HFF-Myc (cell line): ENCODE results near the gene SIPA1.

Experiments
- DNase-seq: peaks from one replicate; pipeline ENCODE4 v3.0.0-alpha.2; 2011; ENCODE audit warnings: low read depth; ENCODE audit errors: extremely low read depth
- H3K4me3 ChIP-seq: replicated peaks from 2 replicates; pipeline ENCODE4 v1.5.1; 2011; ENCODE audit warnings: low read depth, mild to moderate bottlenecking, control low read depth, low read length
- TF ChIP-seq, protein P1 (sequence below): IDR thresholded peaks from 2 replicates; pipeline ENCODE4 v1.5.1; 2012; ENCODE audit warnings: mild to moderate bottlenecking, low read depth, low read length, control low read depth; ENCODE audit errors: missing control alignments

Gene SIPA1

GRCh38 chr11:65624931-65625627 is 12.8 kb upstream of the SIPA1 start:
- no peak for DNase-seq
- H3K4me3 ChIP-seq: no peak overlapping the region
- TF ChIP-seq, protein P1, sequence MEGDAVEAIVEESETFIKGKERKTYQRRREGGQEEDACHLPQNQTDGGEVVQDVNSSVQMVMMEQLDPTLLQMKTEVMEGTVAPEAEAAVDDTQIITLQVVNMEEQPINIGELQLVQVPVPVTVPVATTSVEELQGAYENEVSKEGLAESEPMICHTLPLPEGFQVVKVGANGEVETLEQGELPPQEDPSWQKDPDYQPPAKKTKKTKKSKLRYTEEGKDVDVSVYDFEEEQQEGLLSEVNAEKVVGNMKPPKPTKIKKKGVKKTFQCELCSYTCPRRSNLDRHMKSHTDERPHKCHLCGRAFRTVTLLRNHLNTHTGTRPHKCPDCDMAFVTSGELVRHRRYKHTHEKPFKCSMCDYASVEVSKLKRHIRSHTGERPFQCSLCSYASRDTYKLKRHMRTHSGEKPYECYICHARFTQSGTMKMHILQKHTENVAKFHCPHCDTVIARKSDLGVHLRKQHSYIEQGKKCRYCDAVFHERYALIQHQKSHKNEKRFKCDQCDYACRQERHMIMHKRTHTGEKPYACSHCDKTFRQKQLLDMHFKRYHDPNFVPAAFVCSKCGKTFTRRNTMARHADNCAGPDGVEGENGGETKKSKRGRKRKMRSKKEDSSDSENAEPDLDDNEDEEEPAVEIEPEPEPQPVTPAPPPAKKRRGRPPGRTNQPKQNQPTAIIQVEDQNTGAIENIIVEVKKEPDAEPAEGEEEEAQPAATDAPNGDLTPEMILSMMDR: no peak

DNA sequence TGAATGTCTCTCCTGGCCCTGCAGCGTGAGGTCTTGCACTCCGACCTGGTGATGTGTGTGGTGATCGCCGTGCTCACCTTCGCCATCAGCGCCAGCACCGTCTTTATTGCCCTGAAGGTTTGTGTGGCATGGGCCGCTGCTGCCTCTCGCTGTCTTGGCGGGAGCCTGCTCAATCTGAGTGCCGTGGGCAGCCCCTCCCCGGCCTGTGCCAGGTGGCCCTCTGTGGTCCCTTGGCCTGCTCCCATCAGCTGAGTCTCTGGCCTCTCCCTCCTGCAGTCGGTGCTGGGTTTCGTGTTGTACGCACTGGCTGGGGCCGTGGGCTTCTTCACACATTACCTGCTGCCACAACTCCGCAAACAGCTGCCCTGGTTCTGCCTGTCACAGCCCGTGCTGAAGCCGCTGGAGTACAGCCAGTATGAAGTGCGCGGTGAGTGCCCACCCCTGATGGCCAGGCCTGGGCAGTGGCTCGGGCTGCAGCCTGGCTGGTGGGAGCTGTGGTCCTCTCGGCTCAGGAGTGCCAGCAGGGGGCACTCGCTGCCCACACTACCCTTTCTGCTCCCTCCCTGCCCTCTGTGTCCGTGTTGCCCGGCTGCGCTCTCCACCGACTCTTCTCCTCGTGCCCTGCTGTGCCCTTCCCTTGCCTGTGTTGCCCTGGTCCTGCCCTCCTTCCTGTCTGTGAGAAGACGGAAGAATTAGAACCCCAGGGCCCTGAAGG is 12.1 kb upstream of the SIPA1 start:
- TF ChIP-seq, protein P1: peak; percentile 47
- DNase-seq: no peak
- no peak overlapping the region for H3K4me3 ChIP-seq

DNA sequence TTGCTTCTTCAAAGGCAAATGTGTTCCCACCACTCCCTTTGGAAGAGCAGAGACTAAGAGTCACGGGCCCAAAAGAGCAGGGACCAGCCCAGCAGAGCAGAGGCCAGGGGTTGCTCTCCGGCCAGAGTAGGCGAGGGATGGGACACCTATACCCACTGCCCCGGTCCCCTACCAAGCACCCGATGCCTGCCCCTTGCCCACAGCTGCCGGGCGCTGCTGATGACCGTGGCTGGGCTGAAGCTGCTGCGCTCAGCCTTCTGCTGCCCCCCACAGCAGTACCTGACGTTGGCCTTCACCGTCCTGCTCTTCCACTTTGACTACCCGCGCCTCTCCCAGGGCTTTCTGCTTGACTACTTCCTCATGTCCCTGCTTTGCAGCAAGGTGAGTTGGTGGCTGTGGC is 10.7 kb upstream of the SIPA1 start:
- H3K4me3 ChIP-seq: no peak overlapping the region
- no peak for DNase-seq
- TF ChIP-seq, protein P1: no peak

- no peak for DNase-seq
- TF ChIP-seq, protein P1: no peak
- H3K4me3 ChIP-seq: no peak overlapping the region
Measured at GRCh38 chr11:65629579-65629978, 8.3 kb upstream of the SIPA1 start.

DNA sequence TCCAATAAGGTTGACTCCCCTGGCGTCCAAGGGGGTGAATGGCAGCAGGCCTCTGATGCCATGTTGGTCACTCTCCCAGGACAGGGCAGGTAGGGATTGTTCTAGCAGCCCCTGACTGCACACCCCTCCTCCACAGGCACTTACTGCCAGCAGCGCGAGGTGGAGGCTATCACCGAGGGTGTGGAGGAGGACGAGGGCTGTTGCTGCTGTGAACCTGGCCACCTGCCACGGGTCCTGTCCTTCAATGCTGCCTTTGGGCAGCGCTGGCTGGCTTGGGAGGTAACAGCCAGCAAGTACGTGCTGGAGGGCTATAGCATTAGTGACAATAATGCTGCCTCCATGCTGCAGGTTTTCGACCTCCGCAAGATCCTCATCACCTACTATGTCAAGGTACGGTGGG is 7.7 kb upstream of the SIPA1 start:
- TF ChIP-seq, protein P1: no peak
- H3K4me3 ChIP-seq: no peak overlapping the region

GRCh38 chr11:65633390-65634108 is 4.4 kb upstream of the SIPA1 start:
- H3K4me3 ChIP-seq: no peak overlapping the region
- TF ChIP-seq, protein P1: no peak
- no peak for DNase-seq

More for the DNA sequence above, 7.7 kb upstream of the SIPA1 start:
- DNase-seq: no peak
